ENCODE measurements around the gene SCAF8. TPM values are rescaled to one million over a fixed set of nuclear protein-coding genes. Genes with fewer than 3 reads are reported as not detected.
"Not testable (repeated sequence)": the region's sequence is repeated elsewhere in the genome, so short reads cannot be mapped to it uniquely, and the experiment has no call there.

Gene SCAF8
- total RNA-seq, 4 donors from 2014 or later, result 29.8 to 63.5 (median 34.6) TPM

- TF ChIP-seq POLR2A (IDR thresholded peaks at IDR 0.05), result no peak
- TF ChIP-seq CTCF (IDR thresholded peaks at IDR 0.05), result no peak
- Histone ChIP-seq H3K27me3 (no peaks in the 10 kb centered on the region), H3K36me3 (peaks cover 0 to 3% (median 0%) of the 10 kb centered on the region in 3 donors), H3K4me3 (no peak overlapping the region), H3K27ac (no peak overlapping the region), H3K4me1 (peaks cover 0 to 55% (median 10%) of the 10 kb centered on the region in 4 donors), H3K9me3 (no peaks in the 10 kb centered on the region)
- no peak for DNase-seq
These were observed 4.2 kb downstream of the SCAF8 start for GRCh38 chr6:154737424-154737823.

- Histone ChIP-seq H3K4me1 (peaks cover 0 to 55% (median 10%) of the 10 kb centered on the region in 4 donors), H3K36me3 (peaks cover 0 to 3% (median 0%) of the 10 kb centered on the region in 3 donors), H3K9me3 (no peaks in the 10 kb centered on the region), H3K4me3 (no peak overlapping the region), H3K27ac (no peak overlapping the region), H3K27me3 (no peaks in the 10 kb centered on the region)
- no peak for TF ChIP-seq CTCF (IDR thresholded peaks at IDR 0.05)
- no peak for TF ChIP-seq POLR2A (IDR thresholded peaks at IDR 0.05)
- DNase-seq, result no peak
These were observed 5.3 kb downstream of the SCAF8 start for GRCh38 chr6:154738551-154738961.

GRCh38 chr6:154740658-154741057, 7.4 kb downstream of the SCAF8 start:
- H3K4me3 ChIP-seq, result no peak overlapping the region
- H3K9me3 ChIP-seq, result no peaks in the 10 kb centered on the region
- no peak for DNase-seq
- no peak overlapping the region for H3K27ac ChIP-seq
- TF ChIP-seq CTCF (IDR thresholded peaks at IDR 0.05) (no peak), POLR2A (IDR thresholded peaks at IDR 0.05) (no peak)
- H3K4me1 ChIP-seq, result peaks cover 0 to 46% (median 5%) of the 10 kb centered on the region in 4 donors
- H3K36me3 ChIP-seq, result peaks cover 0 to 3% (median 0%) of the 10 kb centered on the region in 3 donors
- H3K27me3 ChIP-seq, result no peaks in the 10 kb centered on the region

- no peak for DNase-seq
- TF ChIP-seq POLR2A (IDR thresholded peaks at IDR 0.05), result no peak
- no peak for TF ChIP-seq CTCF (IDR thresholded peaks at IDR 0.05)
- Histone ChIP-seq H3K27ac (no peak overlapping the region), H3K4me3 (no peak overlapping the region), H3K27me3 (no peaks in the 10 kb centered on the region), H3K4me1 (peaks cover 0 to 38% (median 8%) of the 10 kb centered on the region in 4 donors), H3K9me3 (no peaks in the 10 kb centered on the region), H3K36me3 (peaks cover 0 to 3% (median 0%) of the 10 kb centered on the region in 3 donors)
These were observed 9.7 kb downstream of the SCAF8 start for GRCh38 chr6:154742891-154743290.

GRCh38 chr6:154744029-154744745, 11.0 kb downstream of the SCAF8 start:
- H3K4me1 ChIP-seq, result peaks cover 0 to 32% (median 4%) of the 10 kb centered on the region in 4 donors
- not testable (repeated sequence) for H3K27me3 ChIP-seq, DNase-seq, H3K27ac ChIP-seq, H3K9me3 ChIP-seq, H3K36me3 ChIP-seq, H3K4me3 ChIP-seq

GRCh38 chr6:154745243-154745642, 12.0 kb downstream of the SCAF8 start:
- Histone ChIP-seq H3K27me3 (no peaks in the 10 kb centered on the region), H3K27ac (no peak overlapping the region), H3K36me3 (peaks cover 0 to 3% (median 0%) of the 10 kb centered on the region in 3 donors), H3K4me1 (peaks cover 0 to 21% (median 4%) of the 10 kb centered on the region in 4 donors), H3K4me3 (no peak overlapping the region), H3K9me3 (no peaks in the 10 kb centered on the region)
- DNase-seq, result no peak
- TF ChIP-seq POLR2A (IDR thresholded peaks at IDR 0.05) (no peak), CTCF (IDR thresholded peaks at IDR 0.05) (no peak)
